CD4-positive, alpha-beta memory T cell (primary cell): ENCODE measurements around the gene TACC2. TPM values are rescaled to one million over a fixed set of nuclear protein-coding genes. Genes with fewer than 3 reads are reported as not detected.
A peak's percentile ranks its signal among the peaks of the same experiment; 100 is the strongest.
"Not testable (repeated sequence)": the region's sequence is repeated elsewhere in the genome, so short reads cannot be mapped to it uniquely, and the experiment has no call there.

Source experiments
- CTCF ChIA-PET: fragments of 350-600 bp; sonication (Branson Sonifier 250); formaldehyde crosslinking; loops from one replicate; lab custom pipeline; 2021; ENCODE audit warnings: inconsistent platforms; ENCODE audit not compliant: partially characterized antibody; lab: Charles Lee
- POLR2A ChIA-PET: fragments of 350-600 bp; sonication (Branson Sonifier 250); formaldehyde crosslinking; loops from one replicate; lab custom pipeline; 2021; ENCODE audit not compliant: partially characterized antibody; lab: Charles Lee
- DNase-seq, 5 donors: peaks; one replicate each; pipeline versions ENCODE4 v3.0.0 to v3.0.0-alpha.2; 2020 to 2022; ENCODE audit warnings: mixed read lengths in 1 of 5
- H3K27ac ChIP-seq: one replicate; pipeline ENCODE4 v1.7.0; 2013; ENCODE audit warnings: low read depth, low read length
- H3K27me3 ChIP-seq: 2 replicates; pipeline ENCODE4 v1.7.0; 2013; ENCODE audit warnings: mild to moderate bottlenecking, low read length, moderate library complexity; ENCODE audit not compliant: insufficient read depth
- H3K36me3 ChIP-seq: 2 replicates; pipeline ENCODE4 v1.7.0; 2013; ENCODE audit warnings: mild to moderate bottlenecking, low read length, moderate library complexity; ENCODE audit not compliant: insufficient read depth
- H3K4me1 ChIP-seq: 2 replicates; pipeline ENCODE4 v1.7.0; 2013; ENCODE audit warnings: mild to moderate bottlenecking, low read length, moderate library complexity; ENCODE audit not compliant: insufficient read depth
- H3K4me3 ChIP-seq, 2 donors: one replicate each; pipeline ENCODE4 v1.7.0; 2013; ENCODE audit warnings: low read length in 2 of 2, mild to moderate bottlenecking in 1 of 2
- H3K9me3 ChIP-seq, 2 donors: one replicate each; pipeline ENCODE4 v1.7.0; 2013; ENCODE audit warnings: low read length in 2 of 2, control low read depth in 1 of 2; ENCODE audit not compliant: control insufficient read depth in 1 of 2
- H3K27ac Mint-ChIP-seq, 7 donors: one replicate each; pipeline ENCODE4 v1.8.0; 2020 to 2021; ENCODE audit warnings: mixed read lengths in 7 of 7, mild to moderate bottlenecking in 6 of 7, inconsistent platforms in 3 of 7, moderate library complexity in 3 of 7
- H3K27me3 Mint-ChIP-seq, 2 donors: one replicate each; pipeline ENCODE4 v1.8.0; 2020 to 2021; ENCODE audit warnings: mixed read lengths in 2 of 2
- H3K36me3 Mint-ChIP-seq, 2 donors: one replicate each; pipeline ENCODE4 v1.8.0; 2020 to 2021; ENCODE audit warnings: mixed read lengths in 2 of 2, inconsistent platforms in 1 of 2, mild to moderate bottlenecking in 1 of 2
- H3K4me1 Mint-ChIP-seq, 4 donors: one replicate each; pipeline ENCODE4 v1.8.0; 2020 to 2021; ENCODE audit warnings: mixed read lengths in 4 of 4, mild to moderate bottlenecking in 1 of 4
- H3K4me3 Mint-ChIP-seq, 8 donors: one replicate each; pipeline ENCODE4 v1.8.0; 2020 to 2021; ENCODE audit warnings: mixed read lengths in 8 of 8, mild to moderate bottlenecking in 7 of 8, moderate library complexity in 6 of 8, inconsistent platforms in 3 of 8
- H3K9me3 Mint-ChIP-seq, 8 donors: one replicate each; pipeline ENCODE4 v1.8.0; 2020 to 2021; ENCODE audit warnings: mixed read lengths in 8 of 8, mild to moderate bottlenecking in 5 of 8, inconsistent platforms in 3 of 8, moderate library complexity in 1 of 8
- intact Hi-C: fragments of 100-400 bp; cut with micrococcal nuclease; formaldehyde crosslinking; loops from one replicate; pipeline ENCODE4 v1.15.1; 2023
- polyA plus RNA-seq, 2 donors: library from polyadenylated mRNA; unstranded; fragments of 300-500 nt; fragmentation: Illumina TruSeq; gene quantifications; one replicate each; pipeline ENCODE4 v1.2.3, GENCODE V29; 2021
- total RNA-seq, 2 experiments: library from RNA; stranded (reverse); gene quantifications; one replicate each; pipeline ENCODE4 v1.2.3, GENCODE V29; 2021

TACC2 gene
- total and polyA plus RNA-seq, 4 experiments from 2014 or later, result not detected

DNA sequence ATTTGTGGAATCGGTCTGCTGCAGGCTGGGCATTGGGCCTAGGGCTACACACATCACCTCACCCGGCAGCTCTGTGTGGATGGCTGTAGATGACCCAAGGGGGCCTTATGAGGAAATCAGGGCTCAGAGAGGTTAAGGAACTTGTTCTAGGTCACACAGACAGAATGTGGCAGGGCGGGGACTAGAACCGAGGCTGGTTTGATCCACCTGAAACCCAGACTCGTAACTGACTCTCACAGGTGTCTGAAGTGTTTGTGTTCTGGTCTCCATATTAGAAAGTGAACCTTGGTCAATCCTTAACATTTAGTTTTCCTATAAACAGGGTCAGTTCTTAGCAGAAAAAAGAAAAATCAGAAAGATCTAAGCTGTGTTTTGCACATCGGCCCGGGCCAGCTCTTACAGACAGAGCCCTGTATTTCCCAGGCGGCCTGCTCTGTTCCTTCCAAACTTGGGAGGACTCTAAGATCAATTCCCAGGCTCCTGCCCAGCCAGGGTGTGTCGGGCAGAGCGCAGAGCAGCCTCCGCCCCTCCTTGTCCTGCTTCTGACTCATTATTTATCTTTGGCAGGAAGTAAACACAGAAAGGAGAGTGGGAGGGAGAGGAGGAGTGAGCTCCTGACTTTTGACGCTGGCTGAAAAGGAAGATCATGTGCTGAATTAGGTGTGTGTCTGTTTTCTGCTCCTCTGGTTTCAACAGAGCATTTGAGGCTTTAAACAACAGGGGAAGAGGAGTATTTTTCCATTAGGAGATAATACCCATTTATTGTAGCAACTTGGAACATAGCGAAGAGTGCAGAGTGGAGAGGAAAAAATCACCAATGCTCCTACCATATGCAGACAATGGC lies 74.1 kb downstream of the TACC2 start:
- Histone ChIP-seq H3K27ac (no peak overlapping the region), H3K36me3 (no peaks in the 10 kb centered on the region), H3K27me3 (no peaks in the 10 kb centered on the region), H3K4me3 (no peak overlapping the region), H3K9me3 (no peaks in the 10 kb centered on the region), H3K4me1 (no peaks in the 10 kb centered on the region)
- POLR2A ChIA-PET, result no interaction called here
- Mint-ChIP-seq H3K36me3 (no peaks in the 10 kb centered on the region), H3K4me3 (peak overlapping the region in 1 of 8 donors; percentile 47), H3K27ac (no peak overlapping the region), H3K4me1 (no peaks in the 10 kb centered on the region), H3K27me3 (peaks cover 0 to 2% of the 10 kb centered on the region in 2 donors), H3K9me3 (peaks cover 0 to 7% (median 4%) of the 10 kb centered on the region in 8 donors)
- DNase-seq, result no peak
- intact Hi-C loops, result no loop called here
- CTCF ChIA-PET, result no interaction called here

DNA sequence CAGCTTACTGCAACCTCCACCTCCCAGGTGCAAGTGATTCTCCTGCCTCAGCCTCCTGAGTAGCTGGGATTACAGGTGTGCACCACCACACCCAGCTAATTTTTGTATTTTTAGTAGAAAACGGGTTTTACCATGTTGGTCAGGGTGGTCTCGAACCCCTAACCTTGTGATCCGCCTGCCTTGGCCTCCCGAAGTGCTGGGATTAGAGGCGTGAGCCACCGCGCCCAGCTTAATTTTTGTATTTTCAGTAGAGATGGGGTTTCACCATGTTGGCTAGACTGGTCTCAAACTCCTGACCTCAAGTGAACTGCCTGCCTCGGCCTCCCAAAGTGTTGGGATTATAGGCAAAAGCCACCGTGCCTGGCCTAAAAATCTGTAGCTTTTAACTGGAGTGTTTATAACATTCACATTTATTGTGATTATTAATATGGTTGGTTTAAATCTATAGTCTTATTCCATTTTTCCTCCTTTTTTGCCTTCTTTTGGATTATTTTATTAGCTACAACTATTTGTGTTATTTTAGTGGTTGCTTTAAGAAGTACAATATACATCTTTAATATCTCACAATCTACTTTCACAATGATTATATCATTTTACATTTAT lies 77.5 kb downstream of the TACC2 start:
- DNase-seq, H3K27ac ChIP-seq, H3K9me3 ChIP-seq, H3K4me1 Mint-ChIP-seq, H3K9me3 Mint-ChIP-seq, H3K36me3 ChIP-seq, H3K4me3 Mint-ChIP-seq, POLR2A ChIA-PET, CTCF ChIA-PET, H3K27ac Mint-ChIP-seq, H3K4me3 ChIP-seq, H3K4me1 ChIP-seq, H3K27me3 Mint-ChIP-seq, H3K27me3 ChIP-seq, intact Hi-C loops, H3K36me3 Mint-ChIP-seq: not testable (repeated sequence)

DNA sequence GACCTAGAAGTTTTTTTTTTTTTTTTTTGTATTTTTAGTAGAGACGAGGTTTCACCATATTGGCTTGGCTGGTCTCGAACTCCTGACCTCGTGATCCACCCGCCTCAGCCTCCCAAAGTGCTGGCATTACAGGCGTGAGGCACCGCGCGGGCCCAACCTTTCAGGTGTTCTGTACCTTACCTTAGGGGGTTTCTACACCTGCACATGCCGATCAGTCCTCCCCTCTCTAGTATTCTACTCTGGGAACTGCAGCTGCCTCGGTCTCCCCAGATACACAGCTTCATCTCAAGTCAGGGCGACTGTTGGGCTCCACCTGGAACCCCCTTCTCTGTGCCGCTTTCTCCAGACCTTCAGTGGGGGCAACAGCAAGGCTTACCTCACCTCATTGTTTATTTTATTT lies 79.9 kb downstream of the TACC2 start:
- DNase-seq, result no peak
- Mint-ChIP-seq H3K27ac (no peak overlapping the region), H3K4me3 (no peak overlapping the region), H3K9me3 (peaks cover 0 to 10% (median 5%) of the 10 kb centered on the region in 8 donors), H3K27me3 (peaks cover 0 to 5% of the 10 kb centered on the region in 2 donors), H3K4me1 (no peaks in the 10 kb centered on the region), H3K36me3 (no peaks in the 10 kb centered on the region)
- ChIA-PET POLR2A (no interaction called here), CTCF (no interaction called here)
- no peaks in the 10 kb centered on the region for H3K27me3 ChIP-seq
- H3K36me3 ChIP-seq, result no peaks in the 10 kb centered on the region
- no peaks in the 10 kb centered on the region for H3K9me3 ChIP-seq
- H3K27ac ChIP-seq, result no peak overlapping the region
- intact Hi-C loops, result no loop called here
- H3K4me1 ChIP-seq, result no peaks in the 10 kb centered on the region
- H3K4me3 ChIP-seq, result no peak overlapping the region

DNA sequence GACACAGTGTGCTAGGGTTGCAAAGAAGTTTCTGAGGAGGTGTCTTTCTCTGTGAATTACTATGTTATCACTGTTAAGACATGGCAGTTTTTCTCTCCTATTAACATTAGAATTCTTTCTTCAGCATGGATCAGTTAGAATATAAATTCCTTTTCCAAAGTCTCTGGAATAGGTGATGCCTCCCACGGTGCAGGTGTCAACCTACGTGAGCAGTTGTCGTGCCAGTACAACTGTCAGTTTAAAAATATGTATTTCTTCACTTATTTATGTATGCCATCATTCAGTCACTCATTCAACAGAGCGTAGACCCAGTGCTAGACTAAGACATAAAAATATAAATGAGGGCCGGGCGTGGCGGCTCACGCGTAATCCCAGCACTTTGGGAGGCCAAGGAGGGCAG lies 83.5 kb downstream of the TACC2 start:
- H3K4me3 Mint-ChIP-seq, result no peak overlapping the region
- Histone ChIP-seq H3K9me3 (no peaks in the 10 kb centered on the region), H3K27me3 (no peaks in the 10 kb centered on the region), H3K4me3 (no peak overlapping the region), H3K4me1 (no peaks in the 10 kb centered on the region), H3K36me3 (no peaks in the 10 kb centered on the region), H3K27ac (no peak overlapping the region)
- H3K9me3 Mint-ChIP-seq, result peaks cover 0 to 6% (median 2%) of the 10 kb centered on the region in 8 donors
- no peaks in the 10 kb centered on the region for H3K4me1 Mint-ChIP-seq
- CTCF ChIA-PET, result no interaction called here
- DNase-seq, result no peak
- H3K36me3 Mint-ChIP-seq, result no peaks in the 10 kb centered on the region
- H3K27ac Mint-ChIP-seq, result no peak overlapping the region
- intact Hi-C loops, result no loop called here
- H3K27me3 Mint-ChIP-seq, result peaks cover 2 to 7% of the 10 kb centered on the region in 2 donors
- POLR2A ChIA-PET, result no interaction called here

DNA sequence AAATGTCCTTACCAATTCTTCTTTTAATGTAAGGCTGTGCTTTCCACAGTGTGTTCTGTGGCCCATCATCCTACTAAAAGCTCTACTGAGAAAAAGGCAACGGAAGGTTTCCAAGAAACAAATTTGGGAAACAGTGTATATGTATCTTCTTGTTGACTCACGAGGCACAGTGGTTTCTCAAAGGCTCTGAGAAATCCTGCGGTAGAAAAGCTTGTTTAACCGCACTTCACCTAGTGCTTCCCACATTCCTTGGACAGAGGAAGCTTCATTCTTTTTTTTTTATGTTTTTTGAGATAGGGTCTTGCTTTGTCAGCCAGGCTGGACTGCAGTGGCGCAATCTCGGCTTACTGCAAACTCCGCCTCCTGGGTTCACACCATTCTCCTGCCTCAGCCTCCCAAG lies 84.5 kb downstream of the TACC2 start:
- Mint-ChIP-seq H3K27me3 (peaks cover 2 to 7% of the 10 kb centered on the region in 2 donors), H3K9me3 (peaks cover 0 to 3% (median 0%) of the 10 kb centered on the region in 8 donors), H3K27ac (no peak overlapping the region), H3K36me3 (no peaks in the 10 kb centered on the region), H3K4me1 (no peaks in the 10 kb centered on the region), H3K4me3 (no peak overlapping the region)
- no peaks in the 10 kb centered on the region for H3K4me1 ChIP-seq
- H3K9me3 ChIP-seq, result no peaks in the 10 kb centered on the region
- intact Hi-C loops, result no loop called here
- no peak overlapping the region for H3K4me3 ChIP-seq
- ChIA-PET POLR2A (no interaction called here), CTCF (no interaction called here)
- H3K27ac ChIP-seq, result no peak overlapping the region
- H3K36me3 ChIP-seq, result no peaks in the 10 kb centered on the region
- no peak for DNase-seq
- no peaks in the 10 kb centered on the region for H3K27me3 ChIP-seq

DNA sequence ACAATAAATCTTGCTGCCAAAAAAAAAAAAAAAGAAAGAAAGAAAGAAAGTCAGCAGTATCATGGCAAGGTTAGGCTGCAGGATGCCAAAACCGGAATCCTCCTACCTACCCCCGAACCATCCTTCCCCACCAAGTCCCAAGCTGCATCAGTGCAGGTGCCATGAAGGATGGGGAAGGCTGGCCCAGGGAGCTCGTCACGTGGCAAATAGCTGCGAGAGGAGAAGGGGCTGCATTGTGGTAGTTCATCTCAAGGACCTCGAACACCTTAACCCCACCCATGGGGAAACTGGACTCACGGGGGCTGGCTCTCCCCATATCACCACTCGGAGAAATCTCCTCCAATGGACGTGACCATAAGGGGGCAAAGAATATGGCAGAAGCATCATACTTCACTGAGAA lies 86.2 kb downstream of the TACC2 start:
- Histone ChIP-seq H3K4me1 (no peaks in the 10 kb centered on the region), H3K36me3 (no peaks in the 10 kb centered on the region), H3K4me3 (no peak overlapping the region), H3K27ac (no peak overlapping the region), H3K27me3 (no peaks in the 10 kb centered on the region), H3K9me3 (no peaks in the 10 kb centered on the region)
- Mint-ChIP-seq H3K27me3 (peaks cover 2 to 3% of the 10 kb centered on the region in 2 donors), H3K4me1 (no peaks in the 10 kb centered on the region), H3K36me3 (no peaks in the 10 kb centered on the region), H3K4me3 (no peak overlapping the region), H3K27ac (no peak overlapping the region), H3K9me3 (peaks cover 0 to 3% (median 0%) of the 10 kb centered on the region in 8 donors)
- ChIA-PET CTCF (no interaction called here), POLR2A (no interaction called here)
- intact Hi-C loops, result no loop called here
- no peak for DNase-seq

DNA sequence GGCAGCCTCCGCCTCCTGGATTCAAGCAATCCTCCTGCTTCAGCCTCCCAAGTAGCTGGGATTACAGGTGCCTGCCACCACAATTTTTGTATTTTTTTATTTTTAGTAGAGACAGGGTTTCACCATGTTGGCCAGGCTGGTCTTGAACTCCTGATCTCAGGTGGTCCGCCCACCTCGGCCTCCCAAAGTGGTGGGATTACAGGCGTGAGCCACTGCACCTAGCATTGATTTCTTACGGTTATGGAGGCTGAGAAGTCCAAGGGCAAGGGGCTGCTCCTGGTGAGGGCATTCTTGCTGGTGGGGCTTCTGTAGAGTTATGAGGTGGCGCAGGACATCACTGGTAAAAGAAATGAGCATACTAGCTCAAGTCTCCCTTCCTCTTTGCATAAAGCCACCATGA lies 86.9 kb downstream of the TACC2 start:
- POLR2A ChIA-PET, H3K4me3 Mint-ChIP-seq, intact Hi-C loops, H3K36me3 Mint-ChIP-seq, H3K9me3 ChIP-seq, H3K27me3 Mint-ChIP-seq, H3K4me1 Mint-ChIP-seq, H3K36me3 ChIP-seq, H3K4me3 ChIP-seq, CTCF ChIA-PET, DNase-seq, H3K9me3 Mint-ChIP-seq, H3K27me3 ChIP-seq, H3K27ac ChIP-seq, H3K4me1 ChIP-seq, H3K27ac Mint-ChIP-seq: not testable (repeated sequence)
